GM19240 (cell line): Measurements from ENCODE around the gene MAPK8IP1.

Source experiments
- DNase-seq: peaks from one replicate; pipeline ENCODE4 v3.0.0; 2011; ENCODE audit warnings: low spot score; ENCODE audit not compliant: insufficient read length

Gene MAPK8IP1

GRCh38 chr11:45925550-45925949 lies 40.1 kb downstream of the MAPK8IP1 start:
- no peak for DNase-seq

DNA sequence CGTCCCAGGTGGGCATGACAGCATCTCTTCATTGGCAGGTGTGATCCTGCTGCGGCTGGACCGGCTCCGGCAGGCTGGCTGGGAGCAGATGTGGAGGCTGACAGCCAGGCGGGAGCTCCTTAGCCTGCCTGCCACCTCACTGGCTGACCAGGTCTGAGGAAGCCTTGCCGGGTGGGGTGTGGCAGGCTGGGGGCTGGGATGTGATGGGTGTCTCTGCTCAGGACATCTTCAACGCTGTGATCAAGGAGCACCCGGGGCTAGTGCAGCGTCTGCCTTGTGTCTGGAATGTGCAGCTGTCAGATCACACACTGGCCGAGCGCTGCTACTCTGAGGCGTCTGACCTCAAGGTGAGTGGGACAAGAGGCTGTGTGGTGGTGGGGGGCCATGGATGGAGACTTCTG lies 40.5 kb downstream of the MAPK8IP1 start:
- no peak for DNase-seq

DNA sequence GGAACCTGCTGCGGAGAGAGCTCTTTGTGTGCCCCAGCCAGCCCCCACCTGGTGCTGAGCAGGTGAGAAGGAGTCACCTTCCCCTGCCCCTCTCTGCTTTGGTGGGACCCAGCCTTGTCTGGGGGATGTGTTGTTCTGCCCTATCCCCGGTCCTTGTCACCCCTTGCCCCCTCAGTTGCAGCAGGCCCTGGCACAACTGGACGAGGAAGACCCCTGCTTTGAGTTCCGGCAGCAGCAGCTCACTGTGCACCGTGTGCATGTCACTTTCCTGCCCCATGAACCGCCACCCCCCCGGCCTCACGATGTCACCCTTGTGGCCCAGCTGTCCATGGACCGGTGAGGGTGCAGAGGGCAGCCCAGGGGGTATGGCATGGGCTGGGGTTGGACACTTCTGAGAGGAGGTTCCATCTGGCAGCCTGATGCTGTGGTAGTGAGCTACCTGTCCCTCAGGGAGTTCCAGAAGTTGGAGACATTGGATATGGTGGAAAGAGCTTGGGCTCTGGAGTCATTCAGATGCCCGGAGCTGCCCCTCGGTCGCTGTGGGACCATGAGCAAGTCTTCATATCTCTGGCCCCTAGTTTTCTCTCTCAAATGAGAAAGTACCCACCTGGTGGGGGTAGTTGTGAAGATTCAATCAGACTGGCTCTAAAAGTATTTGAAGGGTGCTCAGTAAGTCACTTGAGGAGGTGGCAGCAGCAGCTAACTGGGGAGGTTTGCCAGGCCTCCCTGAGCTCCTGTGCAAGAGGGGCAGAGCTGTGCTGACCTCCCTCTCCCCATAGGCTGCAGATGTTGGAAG lies 41.3 kb downstream of the MAPK8IP1 start:
- no peak for DNase-seq

DNA sequence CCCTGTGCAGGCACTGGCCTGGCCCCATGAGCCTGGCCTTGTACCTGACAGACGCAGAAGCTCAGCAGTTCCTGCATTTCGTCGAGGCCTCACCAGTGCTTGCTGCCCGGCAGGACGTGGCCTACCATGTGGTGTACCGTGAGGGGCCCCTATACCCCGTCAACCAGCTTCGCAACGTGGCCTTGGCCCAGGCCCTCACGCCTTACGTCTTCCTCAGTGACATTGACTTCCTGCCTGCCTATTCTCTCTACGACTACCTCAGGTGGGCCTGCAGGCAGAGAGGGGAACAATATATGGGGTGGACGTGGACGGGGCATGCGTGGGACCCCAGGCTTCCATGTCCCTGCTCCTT lies 41.9 kb downstream of the MAPK8IP1 start:
- no peak for DNase-seq

GRCh38 chr11:45927684-45928413 lies 42.4 kb downstream of the MAPK8IP1 start:
- no peak for DNase-seq

DNA sequence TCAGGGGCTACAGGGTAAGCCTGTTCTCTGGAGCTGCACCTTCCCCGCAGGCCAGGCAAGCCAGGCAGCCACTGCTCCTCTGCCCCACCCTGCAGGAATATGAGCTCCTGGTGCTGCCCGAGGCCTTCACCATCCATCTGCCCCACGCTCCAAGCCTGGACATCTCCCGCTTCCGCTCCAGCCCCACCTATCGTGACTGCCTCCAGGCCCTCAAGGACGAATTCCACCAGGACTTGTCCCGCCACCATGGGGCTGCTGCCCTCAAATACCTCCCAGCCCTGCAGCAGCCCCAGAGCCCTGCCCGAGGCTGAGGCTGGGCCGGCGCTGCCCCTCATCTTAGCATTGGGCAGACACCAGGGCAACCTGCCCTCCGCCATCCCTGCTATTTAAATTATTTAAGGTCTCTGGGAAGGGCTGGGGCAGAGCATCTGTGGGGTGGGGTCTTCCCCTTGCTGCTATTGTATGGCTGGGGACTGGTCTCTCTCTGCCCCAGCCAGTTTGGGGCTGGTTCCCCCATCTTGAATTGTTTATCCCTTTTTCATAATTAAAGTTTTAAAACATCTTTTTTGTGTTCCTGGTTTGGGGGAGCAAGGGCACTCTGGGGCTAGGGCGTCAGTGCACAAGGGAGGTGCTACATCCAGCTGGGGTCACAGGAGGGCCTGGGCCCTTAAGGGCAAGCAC lies 43.2 kb downstream of the MAPK8IP1 start:
- DNase-seq = no peak

DNA sequence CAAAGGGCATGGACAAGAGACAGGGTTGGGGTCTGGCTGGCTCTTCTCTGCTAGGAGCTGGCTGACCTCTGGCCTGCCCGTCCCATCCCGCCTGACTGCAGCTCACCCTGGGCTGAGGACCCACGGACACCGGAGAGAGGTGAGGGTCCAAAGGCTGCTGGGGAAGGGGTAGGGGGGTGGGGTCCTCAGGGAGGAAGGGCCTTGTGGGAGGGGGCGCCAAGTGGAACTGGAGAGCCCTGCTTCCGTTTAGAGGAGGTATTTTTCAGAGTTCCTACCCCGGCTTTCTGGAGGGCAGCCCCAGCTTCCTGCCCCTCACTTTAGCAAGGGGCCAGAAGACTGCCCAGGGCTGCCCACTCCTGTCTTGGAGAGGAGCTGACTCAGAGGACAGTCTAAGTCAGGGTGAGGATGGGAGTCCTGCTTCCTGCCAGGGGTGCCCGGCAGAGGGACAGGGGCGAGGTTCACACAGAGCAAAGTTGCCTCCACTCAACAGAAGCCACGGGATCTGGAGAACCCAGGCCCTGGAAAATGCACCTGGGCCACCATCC lies 44.1 kb downstream of the MAPK8IP1 start:
- no peak for DNase-seq

- peak; percentile 88 for DNase-seq
These were observed 44.8 kb downstream of the MAPK8IP1 start for GRCh38 chr11:45930031-45930794.

DNA sequence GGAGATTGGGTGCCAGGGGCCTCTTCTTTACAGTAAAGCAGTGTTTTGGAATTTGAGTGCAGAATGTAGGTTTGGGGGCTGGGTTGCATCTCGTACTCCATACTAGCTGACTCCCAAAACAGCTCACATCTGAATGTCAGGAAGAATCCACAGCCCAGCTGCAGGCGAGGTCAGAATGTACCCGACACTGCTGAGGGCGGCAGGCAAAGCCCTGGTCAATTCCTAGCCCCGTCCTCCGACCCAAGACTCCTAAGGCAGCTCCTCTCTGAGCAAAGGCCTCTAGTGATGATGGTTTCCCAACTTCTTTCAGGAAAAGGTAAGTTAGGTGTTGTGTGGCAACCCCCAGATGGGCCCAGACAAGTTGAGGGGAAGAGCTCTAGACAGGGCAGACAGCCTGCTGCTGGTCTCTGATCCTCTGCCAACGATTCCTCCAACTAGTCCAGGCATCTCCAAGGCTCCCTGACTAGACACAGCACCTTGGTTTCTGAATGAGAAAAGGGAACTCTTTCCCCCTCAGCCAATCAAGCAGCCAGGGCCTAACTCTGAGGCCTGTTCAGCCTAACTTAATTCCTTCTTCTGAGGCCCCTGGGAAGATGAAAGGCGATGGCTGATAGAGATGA lies 45.6 kb downstream of the MAPK8IP1 start:
- no peak for DNase-seq

- DNase-seq = no peak
These were observed 46.3 kb downstream of the MAPK8IP1 start for GRCh38 chr11:45931739-45932138.

DNA sequence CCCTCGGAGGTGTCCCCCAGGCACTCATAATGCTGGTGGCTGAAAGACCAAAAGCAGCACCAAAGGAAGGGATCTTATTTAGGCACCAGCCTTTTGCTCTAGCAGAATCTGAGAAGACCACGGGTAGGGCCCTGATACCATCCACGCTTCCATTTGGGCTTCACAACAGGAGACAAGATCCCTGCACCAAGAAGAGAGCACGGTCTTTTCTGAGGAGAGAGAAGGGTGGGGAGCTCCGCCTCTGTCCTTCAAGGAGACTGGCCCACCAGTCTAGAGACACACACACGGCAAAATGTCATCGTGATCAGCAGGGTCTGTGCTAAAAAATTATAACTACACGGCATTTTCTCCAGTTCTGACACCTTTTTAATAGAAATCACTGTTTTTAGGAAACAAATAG lies 46.8 kb downstream of the MAPK8IP1 start:
- DNase-seq = no peak

GRCh38 chr11:45933131-45933831 lies 47.8 kb downstream of the MAPK8IP1 start:
- DNase-seq = no peak

DNA sequence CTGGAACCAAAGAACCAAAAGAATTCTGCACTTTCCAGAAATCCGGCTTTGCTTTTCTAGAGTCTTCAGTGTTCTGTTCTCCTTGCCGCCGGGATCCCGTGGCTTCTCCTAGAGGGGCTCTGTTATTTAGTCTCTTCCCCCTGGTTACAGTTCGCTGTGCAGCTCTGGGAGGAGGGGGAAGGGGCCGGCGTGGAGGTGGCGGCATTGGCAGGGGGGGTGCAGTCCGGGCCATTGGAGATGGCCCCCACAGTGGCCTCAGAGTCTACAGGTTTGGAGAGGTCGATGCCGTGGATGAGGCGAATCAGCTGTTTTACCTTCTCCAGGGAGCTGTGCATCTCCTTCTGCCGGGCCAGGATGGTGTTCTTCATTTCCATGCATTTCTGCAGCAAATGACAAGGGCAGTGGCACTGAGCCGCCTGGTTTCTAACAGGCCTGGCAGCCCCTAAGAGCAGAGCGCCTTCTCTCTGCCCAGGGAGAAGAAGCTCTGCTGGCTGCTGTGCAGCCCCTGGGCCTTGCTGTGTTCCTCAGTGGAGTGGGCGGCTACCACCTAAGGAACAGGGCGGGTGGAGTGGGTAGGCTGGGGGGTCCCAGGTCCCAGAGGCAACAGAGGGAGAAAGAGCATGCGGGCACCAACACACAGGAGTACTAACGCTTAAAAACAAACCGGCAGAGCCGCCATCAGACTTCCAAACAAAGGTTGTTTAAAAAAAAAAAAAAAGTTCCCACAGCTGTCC lies 48.6 kb downstream of the MAPK8IP1 start:
- no peak for DNase-seq

GRCh38 chr11:45934580-45935318 lies 49.3 kb downstream of the MAPK8IP1 start:
- DNase-seq = no peak

DNA sequence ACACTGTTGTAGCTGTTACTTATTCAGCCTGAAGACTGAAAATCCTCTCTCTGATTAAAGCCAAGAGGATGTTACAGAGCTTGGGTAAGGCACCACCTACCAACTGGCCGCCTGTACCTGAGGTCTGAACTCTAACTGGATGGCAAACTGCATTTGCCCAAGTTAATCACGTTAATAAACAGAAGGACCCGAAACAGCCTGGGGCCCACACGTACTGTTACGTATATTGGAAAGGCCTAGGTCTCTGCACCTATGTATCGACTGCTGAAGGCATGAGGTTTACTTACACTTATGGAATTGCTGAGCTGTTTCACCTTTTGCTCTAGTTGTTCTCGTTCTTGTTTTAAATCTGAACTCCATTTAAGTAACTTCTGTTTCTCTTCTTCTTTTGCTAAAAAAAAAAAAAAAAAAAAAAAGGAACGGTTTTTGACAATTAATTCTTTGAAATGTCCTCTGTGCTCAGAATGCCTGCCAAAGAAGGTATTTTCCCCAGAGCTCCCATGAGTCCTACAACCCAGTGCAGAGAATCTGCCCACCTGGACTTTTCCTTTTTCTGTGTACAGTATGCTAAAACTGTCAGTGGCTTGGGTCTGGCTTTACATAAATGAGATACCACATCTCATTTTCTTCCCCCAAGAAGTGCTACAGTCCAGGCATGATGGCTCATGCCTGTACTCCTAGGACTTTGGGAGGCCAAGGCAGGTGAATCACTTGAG lies 50.1 kb downstream of the MAPK8IP1 start:
- DNase-seq = no peak

DNA sequence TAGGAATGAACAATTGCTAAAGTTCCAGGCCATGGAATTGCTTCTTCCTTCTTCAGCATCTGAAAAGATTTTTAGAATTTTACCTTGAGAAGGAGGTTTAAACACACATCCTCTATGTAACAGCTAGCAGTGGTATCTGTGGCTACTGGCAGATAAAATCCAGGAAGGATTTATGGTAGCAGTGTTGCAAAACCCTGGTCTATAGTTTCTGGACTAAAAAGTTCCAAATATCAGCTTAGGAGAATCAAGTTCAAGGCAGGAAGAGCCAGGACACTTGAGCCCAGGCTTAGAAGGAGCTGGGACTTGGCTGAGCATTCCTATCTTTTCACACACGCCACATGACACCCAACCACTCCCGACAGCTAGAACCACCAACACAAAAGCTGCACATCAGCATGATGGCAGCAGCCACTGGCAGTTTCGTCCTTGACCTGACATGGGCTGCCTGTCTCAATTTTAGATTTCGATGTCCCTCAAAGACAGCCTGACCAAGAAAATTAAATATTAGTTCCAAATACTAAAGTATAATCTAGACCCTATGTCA lies 51.1 kb downstream of the MAPK8IP1 start:
- no peak for DNase-seq

DNA sequence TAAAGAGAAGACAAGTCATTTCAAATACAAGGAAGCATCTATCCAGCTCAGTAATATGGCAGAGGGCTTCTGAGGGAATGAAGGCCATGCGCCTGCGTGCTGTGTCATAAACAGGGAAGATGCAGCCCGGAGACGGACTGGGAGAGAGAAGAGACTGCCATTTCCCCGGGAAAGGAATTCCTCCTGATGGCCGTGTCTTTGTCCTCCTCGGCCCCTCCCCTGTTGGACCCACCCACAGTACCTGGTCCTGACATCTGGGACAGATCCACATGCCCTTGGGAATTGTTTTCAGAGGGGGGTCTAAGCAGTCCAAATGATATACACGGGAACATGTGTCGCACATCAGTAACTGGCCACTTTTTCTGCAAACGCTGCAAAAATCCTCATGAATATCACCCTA lies 52.5 kb downstream of the MAPK8IP1 start:
- no peak for DNase-seq

DNA sequence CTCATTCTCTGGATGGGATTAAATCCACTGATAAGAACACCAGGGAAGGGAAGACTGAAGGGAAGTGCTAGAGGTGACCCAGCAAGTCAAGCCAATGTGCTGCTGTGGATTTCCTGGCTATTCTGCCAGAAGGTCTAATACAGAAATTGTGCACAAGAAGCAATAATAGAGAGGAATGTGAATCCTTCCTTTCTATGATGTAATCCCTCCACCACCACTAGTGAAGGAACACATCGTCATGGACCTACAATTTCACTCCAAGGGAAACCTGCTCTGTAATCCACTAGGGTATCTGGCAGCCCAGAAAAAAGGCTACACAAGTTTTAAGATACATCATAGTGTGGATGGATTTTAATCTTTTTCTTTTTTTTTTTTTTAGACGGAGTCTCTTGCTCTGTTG lies 54.4 kb downstream of the MAPK8IP1 start:
- no peak for DNase-seq
